Endodermal cell (in vitro differentiated cells): ENCODE data around the gene PNLIPRP3. TPM values are rescaled to one million over a fixed set of nuclear protein-coding genes. Genes with fewer than 3 reads are reported as not detected.

Experiments
- DNase-seq: peaks from one replicate; pipeline ENCODE4 v3.0.0-alpha.2; 2017
- H3K27ac ChIP-seq: 2 replicates; pipeline ENCODE4 v1.5.1; 2013; ENCODE audit warnings: mild to moderate bottlenecking, low read depth, low read length, moderate library complexity
- H3K27me3 ChIP-seq: 2 replicates; pipeline ENCODE4 v1.6.1; 2013; ENCODE audit warnings: mild to moderate bottlenecking, low read length, moderate library complexity; ENCODE audit not compliant: insufficient read depth, control insufficient read depth, poor library complexity, severe bottlenecking
- H3K36me3 ChIP-seq: 2 replicates; pipeline ENCODE4 v1.7.0; 2013; ENCODE audit warnings: mild to moderate bottlenecking, low read length, moderate library complexity; ENCODE audit not compliant: control insufficient read depth, insufficient read depth
- H3K4me1 ChIP-seq: one replicate; pipeline ENCODE4 v1.7.0; 2013; ENCODE audit warnings: low read length; ENCODE audit not compliant: control insufficient read depth, insufficient read depth
- H3K4me3 ChIP-seq: 2 replicates; pipeline ENCODE4 v1.5.1; 2013; ENCODE audit warnings: mild to moderate bottlenecking, low read length, moderate library complexity
- H3K9ac ChIP-seq: 2 replicates; pipeline ENCODE4 v1.6.1; 2013; ENCODE audit warnings: mild to moderate bottlenecking, low read length, moderate library complexity; ENCODE audit not compliant: poor library complexity, severe bottlenecking; ENCODE audit errors: extremely low read depth
- H3K9me3 ChIP-seq: 2 replicates; pipeline ENCODE4 v1.6.1; 2013; ENCODE audit warnings: mild to moderate bottlenecking, low read length, moderate library complexity; ENCODE audit not compliant: control insufficient read depth
- H3K27ac Mint-ChIP-seq: 2 replicates; pipeline ENCODE4 v1.8.0; 2020; ENCODE audit warnings: mixed read lengths
- H3K27me3 Mint-ChIP-seq: 2 replicates; pipeline ENCODE4 v1.8.0; 2021; ENCODE audit warnings: mild to moderate bottlenecking, mixed read lengths; ENCODE audit not compliant: insufficient read depth
- H3K36me3 Mint-ChIP-seq: 2 replicates; pipeline ENCODE4 v1.8.0; 2020; ENCODE audit warnings: low read depth, mixed read lengths
- H3K4me1 Mint-ChIP-seq: 2 replicates; pipeline ENCODE4 v1.8.0; 2020; ENCODE audit warnings: mixed read lengths
- H3K4me3 Mint-ChIP-seq: 2 replicates; pipeline ENCODE4 v1.8.0; 2020; ENCODE audit warnings: mild to moderate bottlenecking, moderate library complexity, mixed read lengths
- H3K9me3 Mint-ChIP-seq: 2 replicates; pipeline ENCODE4 v1.8.0; 2020; ENCODE audit warnings: mild to moderate bottlenecking, mixed read lengths
- CTCF ChIP-seq: fragments of 200-600 bp; sonication (generic); conservative IDR thresholded peaks from 2 replicates; pipeline ENCODE4 v1.5.0; 2021; ENCODE audit warnings: antibody characterized with exemption, mild to moderate bottlenecking
- WGBS, 2 experiments: methylation state at CpG; one replicate each; pipeline versions ENCODE4 v1.1.5 to v1.1.7; 2013; ENCODE audit warnings: missing lambda C conversion rate in 2 of 2, mixed read lengths in 1 of 2; ENCODE audit not compliant: insufficient coverage in 1 of 2, insufficient read length in 1 of 2; 5-methylcytosine and 5-hydroxymethylcytosine counted together
- total RNA-seq, 2 donors: library from RNA; stranded (reverse); fragmentation: NEBNext Ultra II Directional in 1 of 2; extraction: Animal tissue kit (Norgen Biotek cat#: 25700) in 1 of 2; gene quantifications; 2 replicates in 1 of 2; 3 replicates in 1 of 2; pipeline ENCODE4 v1.2.1, GENCODE V29; 2021

PNLIPRP3 gene
- total RNA-seq, 2 donors from 2014 or later = not detected

- peaks cover 12% of the 10 kb centered on the region for H3K4me1 Mint-ChIP-seq
- H3K36me3 Mint-ChIP-seq = no peaks in the 10 kb centered on the region
- no peaks in the 10 kb centered on the region for H3K4me1 ChIP-seq
- H3K9me3 ChIP-seq = peaks cover 6% of the 10 kb centered on the region
- peaks cover 5% of the 10 kb centered on the region for H3K9me3 Mint-ChIP-seq
- H3K4me3 ChIP-seq = no peak overlapping the region
- no peaks in the 10 kb centered on the region for H3K27me3 ChIP-seq
- H3K9ac ChIP-seq = no peak overlapping the region
- H3K4me3 Mint-ChIP-seq = no peak overlapping the region
- no peaks in the 10 kb centered on the region for H3K27me3 Mint-ChIP-seq
- H3K36me3 ChIP-seq = no peaks in the 10 kb centered on the region
- no peak overlapping the region for H3K27ac ChIP-seq
- 83 to 95% methylated on average over 3 to 4 of the region's 4 CpGs for WGBS, 2 experiments
- no peak overlapping the region for H3K27ac Mint-ChIP-seq
- DNase-seq = no peak
- no peak for TF ChIP-seq CTCF
These were observed 42.4 kb downstream of the PNLIPRP3 start for GRCh38 chr10:116470071-116470470.

- no peak overlapping the region for H3K27ac Mint-ChIP-seq
- H3K36me3 Mint-ChIP-seq = no peaks in the 10 kb centered on the region
- peak; percentile 84 for DNase-seq
- H3K9me3 ChIP-seq = peaks cover 7% of the 10 kb centered on the region
- H3K4me3 Mint-ChIP-seq = no peak overlapping the region
- peaks cover 12% of the 10 kb centered on the region for H3K4me1 Mint-ChIP-seq
- no peaks in the 10 kb centered on the region for H3K4me1 ChIP-seq
- peaks cover 7% of the 10 kb centered on the region for H3K9me3 Mint-ChIP-seq
- H3K9ac ChIP-seq = no peak overlapping the region
- H3K27me3 ChIP-seq = no peaks in the 10 kb centered on the region
- no peaks in the 10 kb centered on the region for H3K27me3 Mint-ChIP-seq
- TF ChIP-seq CTCF = peak; percentile 82
- no peak overlapping the region for H3K27ac ChIP-seq
- H3K36me3 ChIP-seq = no peaks in the 10 kb centered on the region
- no peak overlapping the region for H3K4me3 ChIP-seq
- 69 to 80% methylated on average over 3 to 6 of the region's 6 CpGs for WGBS, 2 experiments
These were observed 43.2 kb downstream of the PNLIPRP3 start for GRCh38 chr10:116470768-116471415.

- peaks cover 12% of the 10 kb centered on the region for H3K4me1 Mint-ChIP-seq
- whole genome bisulfite sequencing, 2 experiments = 60 to 84% methylated on average over 1 to 4 of the region's 4 CpGs
- peaks cover 7% of the 10 kb centered on the region for H3K9me3 ChIP-seq
- H3K4me1 ChIP-seq = no peaks in the 10 kb centered on the region
- H3K36me3 Mint-ChIP-seq = no peaks in the 10 kb centered on the region
- H3K4me3 ChIP-seq = no peak overlapping the region
- no peak for TF ChIP-seq CTCF
- DNase-seq = no peak
- H3K36me3 ChIP-seq = no peaks in the 10 kb centered on the region
- H3K27me3 ChIP-seq = no peaks in the 10 kb centered on the region
- H3K4me3 Mint-ChIP-seq = no peak overlapping the region
- H3K9me3 Mint-ChIP-seq = peaks cover 7% of the 10 kb centered on the region
- no peaks in the 10 kb centered on the region for H3K27me3 Mint-ChIP-seq
- no peak overlapping the region for H3K9ac ChIP-seq
- H3K27ac ChIP-seq = no peak overlapping the region
- H3K27ac Mint-ChIP-seq = no peak overlapping the region
These were observed 45.2 kb downstream of the PNLIPRP3 start for GRCh38 chr10:116472891-116473290.
